BJ (cell line): ENCODE data around the gene MFSD2A. TPM values are rescaled to one million over a fixed set of nuclear protein-coding genes. Genes with fewer than 3 reads are reported as not detected.

Experiments
- CTCF ChIA-PET: fragments of 350-600 bp; formaldehyde crosslinking; extraction: SDS; loops from one replicate; lab custom pipeline; 2021; ENCODE audit warnings: antibody characterized with exemption, inconsistent platforms; lab: Yijun Ruan, JAX
- POLR2A ChIA-PET: fragments of 300-600 bp; sonication (Branson Sonifier 250); formaldehyde crosslinking; extraction: SDS; loops from one replicate; lab custom pipeline; 2021; ENCODE audit warnings: antibody characterized with exemption; lab: Charles Lee
- DNase-seq: peaks from one replicate; pipeline ENCODE4 v3.0.0-alpha.2; 2011; ENCODE audit warnings: low read depth
- H3K27me3 ChIP-seq: 2 replicates; pipeline ENCODE4 v1.6.0; 2011; ENCODE audit warnings: low read length; ENCODE audit not compliant: control insufficient read depth, insufficient read depth
- H3K36me3 ChIP-seq: 2 replicates; pipeline ENCODE4 v1.5.1; 2011; ENCODE audit warnings: low read length; ENCODE audit not compliant: control insufficient read depth, insufficient read depth
- H3K4me3 ChIP-seq: 2 replicates; pipeline ENCODE4 v1.5.1; 2011; ENCODE audit warnings: low read depth, mild to moderate bottlenecking, control low read depth, low read length
- polyA plus RNA-seq: library from polyadenylated mRNA; depleted of rRNA; stranded (reverse); fragments of >200 nt; gene quantifications from 2 replicates; pipeline ENCODE4 v1.2.3, GENCODE V29; 2011
- TF ChIP-seq, protein P1 (sequence below): IDR thresholded peaks from 2 replicates; pipeline ENCODE4 v1.5.1; 2011; ENCODE audit warnings: low read depth, mild to moderate bottlenecking, control low read depth, inconsistent platforms, low read length, moderate library complexity; ENCODE audit not compliant: insufficient read depth

MFSD2A gene
- polyA plus RNA-seq, 1 experiment = 2.0 TPM

DNA sequence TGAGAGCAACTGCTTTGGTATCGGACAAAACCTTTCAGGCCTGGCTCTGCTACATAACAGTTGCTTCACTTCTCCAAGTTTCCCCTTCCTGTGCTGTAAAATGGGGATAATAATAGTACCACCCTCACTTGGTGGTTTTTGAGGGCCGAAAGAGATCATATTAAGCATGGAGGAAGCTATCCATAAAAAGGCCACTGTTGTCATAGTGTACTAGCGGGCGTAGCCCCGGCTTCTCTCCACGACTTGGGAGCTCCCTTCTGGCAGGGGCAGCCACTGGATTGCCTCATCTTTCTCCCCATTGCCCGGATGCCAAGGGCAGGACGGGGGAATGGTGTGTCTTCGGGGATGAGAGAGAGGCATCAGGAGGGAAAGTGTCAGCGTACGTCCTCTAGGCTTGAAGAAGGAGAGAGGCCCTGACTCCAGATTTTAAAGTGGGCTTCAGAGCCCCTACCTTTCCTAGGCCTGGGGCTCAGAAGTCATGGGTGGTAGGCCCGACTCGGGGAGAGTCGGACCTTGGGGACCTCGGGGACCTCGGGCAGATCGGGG, 548 bp upstream of the MFSD2A start:
- CTCF ChIA-PET = interaction anchor here (2.0 to 9.2 kb wide), 2 partner anchors 19 to 35 kb away, joined by 7 to 47 read pairs; no protein-coding TSS in a partner anchor
- POLR2A ChIA-PET = no interaction called here
- Histone ChIP-seq H3K4me3 (peak overlapping the region; percentile 24), H3K36me3 (no peaks in the 10 kb centered on the region), H3K27me3 (no peaks in the 10 kb centered on the region)
- no peak for DNase-seq
- TF ChIP-seq, protein P1, sequence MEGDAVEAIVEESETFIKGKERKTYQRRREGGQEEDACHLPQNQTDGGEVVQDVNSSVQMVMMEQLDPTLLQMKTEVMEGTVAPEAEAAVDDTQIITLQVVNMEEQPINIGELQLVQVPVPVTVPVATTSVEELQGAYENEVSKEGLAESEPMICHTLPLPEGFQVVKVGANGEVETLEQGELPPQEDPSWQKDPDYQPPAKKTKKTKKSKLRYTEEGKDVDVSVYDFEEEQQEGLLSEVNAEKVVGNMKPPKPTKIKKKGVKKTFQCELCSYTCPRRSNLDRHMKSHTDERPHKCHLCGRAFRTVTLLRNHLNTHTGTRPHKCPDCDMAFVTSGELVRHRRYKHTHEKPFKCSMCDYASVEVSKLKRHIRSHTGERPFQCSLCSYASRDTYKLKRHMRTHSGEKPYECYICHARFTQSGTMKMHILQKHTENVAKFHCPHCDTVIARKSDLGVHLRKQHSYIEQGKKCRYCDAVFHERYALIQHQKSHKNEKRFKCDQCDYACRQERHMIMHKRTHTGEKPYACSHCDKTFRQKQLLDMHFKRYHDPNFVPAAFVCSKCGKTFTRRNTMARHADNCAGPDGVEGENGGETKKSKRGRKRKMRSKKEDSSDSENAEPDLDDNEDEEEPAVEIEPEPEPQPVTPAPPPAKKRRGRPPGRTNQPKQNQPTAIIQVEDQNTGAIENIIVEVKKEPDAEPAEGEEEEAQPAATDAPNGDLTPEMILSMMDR = no peak

DNA sequence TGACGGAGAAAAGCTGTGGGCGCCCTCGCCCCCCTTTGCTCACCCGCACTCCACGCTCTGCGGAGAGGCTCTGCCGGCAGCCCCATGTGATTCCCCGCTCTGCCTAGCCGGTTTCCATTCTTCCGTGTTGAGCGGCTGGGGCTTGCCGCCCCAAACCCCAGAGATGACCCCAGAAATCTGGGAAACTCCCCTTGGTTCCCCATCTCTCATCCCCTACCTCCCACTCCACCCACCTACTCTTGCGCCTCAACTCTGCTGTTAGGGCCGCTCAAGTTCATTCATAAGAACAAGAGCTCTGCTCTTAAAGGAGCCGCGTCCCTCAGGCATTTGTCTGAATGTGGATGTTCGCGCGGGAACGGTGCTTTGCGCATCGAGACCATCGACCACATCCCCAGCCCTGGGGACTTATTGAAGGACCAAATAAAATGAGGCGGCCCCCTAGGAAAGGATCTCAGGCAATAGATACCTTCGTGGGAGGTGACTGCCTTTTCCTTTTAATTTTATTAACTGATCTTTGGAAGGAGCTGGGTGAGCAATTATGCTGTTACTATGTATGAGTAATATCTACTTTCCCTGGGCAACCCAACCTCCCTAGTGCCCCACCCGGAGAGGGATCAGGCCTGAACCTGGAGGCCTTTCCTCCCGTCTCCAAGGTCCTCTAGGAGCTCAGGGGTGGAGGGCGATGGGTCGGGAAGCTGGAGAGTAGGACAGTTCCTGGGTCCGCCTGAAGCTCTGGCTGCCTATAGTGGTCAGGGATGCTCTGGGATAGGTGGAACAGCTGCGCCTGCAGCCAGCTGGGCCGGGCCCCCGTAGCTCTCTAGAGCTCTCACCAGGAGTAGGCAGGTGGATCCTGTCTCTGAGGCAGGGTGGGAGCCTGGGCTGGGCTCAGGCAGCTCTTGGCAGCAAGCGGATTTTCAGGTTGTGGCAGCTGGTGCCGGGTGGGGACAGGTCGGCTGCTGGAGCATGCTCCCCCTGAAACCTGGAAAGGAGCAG, 898 bp downstream of the MFSD2A start:
- TF ChIP-seq, protein P1 = no peak
- POLR2A ChIA-PET = interaction anchor here (0.6 to 0.8 kb wide), 2 partner anchors 10 to 74 kb away, joined by 3 to 4 read pairs; no protein-coding TSS in a partner anchor
- Histone ChIP-seq H3K36me3 (no peaks in the 10 kb centered on the region), H3K4me3 (peak overlapping the region; percentile 52), H3K27me3 (no peaks in the 10 kb centered on the region)
- DNase-seq = no peak
- CTCF ChIA-PET = interaction anchor here (1.2 to 9.2 kb wide), 8 partner anchors 11 to 77 kb away, joined by 3 to 47 read pairs (median 6); partner anchors contain the start of gene MYCL

DNA sequence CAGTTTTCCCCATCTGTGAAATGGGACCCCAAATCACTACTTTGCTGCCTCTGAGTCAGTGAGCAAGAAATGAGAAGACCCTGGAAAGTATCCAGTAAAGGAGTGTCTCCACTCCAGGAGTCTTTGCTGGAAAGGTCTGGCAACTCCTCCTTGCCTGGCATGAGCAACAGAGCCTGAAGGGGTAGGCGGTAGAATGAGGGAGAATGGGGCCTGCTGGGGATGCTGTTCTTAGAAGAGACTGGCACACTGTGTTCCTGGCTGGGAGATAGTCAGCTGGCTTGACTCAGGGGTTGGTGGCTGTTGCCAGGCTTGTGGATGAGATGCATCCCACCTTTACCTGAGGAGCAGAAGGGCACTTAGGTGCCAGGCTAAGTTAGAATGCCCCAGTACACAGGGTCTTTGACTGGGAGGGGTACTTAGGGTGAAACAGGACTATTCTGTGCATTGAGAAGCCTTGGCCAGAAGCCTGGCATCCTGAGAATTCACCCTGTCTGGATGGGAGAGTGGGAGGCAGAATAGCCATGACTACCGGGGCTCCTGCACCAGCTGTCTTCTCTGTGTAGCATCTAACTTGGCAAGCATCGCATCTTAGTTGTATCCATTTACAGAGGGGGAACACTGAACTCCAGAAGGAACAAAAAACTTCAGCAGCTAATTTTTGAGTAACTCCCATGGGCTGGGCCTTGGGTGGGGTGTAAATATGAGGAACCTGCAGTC, 2.5 kb downstream of the MFSD2A start:
- no peak overlapping the region for H3K4me3 ChIP-seq
- TF ChIP-seq, protein P1 = no peak
- DNase-seq = no peak
- POLR2A ChIA-PET = no interaction called here
- no peaks in the 10 kb centered on the region for H3K36me3 ChIP-seq
- CTCF ChIA-PET = interaction anchor here (9.2 kb wide), 1 partner anchor 16 kb away, joined by 47 read pairs; no protein-coding TSS in a partner anchor
- H3K27me3 ChIP-seq = no peaks in the 10 kb centered on the region

DNA sequence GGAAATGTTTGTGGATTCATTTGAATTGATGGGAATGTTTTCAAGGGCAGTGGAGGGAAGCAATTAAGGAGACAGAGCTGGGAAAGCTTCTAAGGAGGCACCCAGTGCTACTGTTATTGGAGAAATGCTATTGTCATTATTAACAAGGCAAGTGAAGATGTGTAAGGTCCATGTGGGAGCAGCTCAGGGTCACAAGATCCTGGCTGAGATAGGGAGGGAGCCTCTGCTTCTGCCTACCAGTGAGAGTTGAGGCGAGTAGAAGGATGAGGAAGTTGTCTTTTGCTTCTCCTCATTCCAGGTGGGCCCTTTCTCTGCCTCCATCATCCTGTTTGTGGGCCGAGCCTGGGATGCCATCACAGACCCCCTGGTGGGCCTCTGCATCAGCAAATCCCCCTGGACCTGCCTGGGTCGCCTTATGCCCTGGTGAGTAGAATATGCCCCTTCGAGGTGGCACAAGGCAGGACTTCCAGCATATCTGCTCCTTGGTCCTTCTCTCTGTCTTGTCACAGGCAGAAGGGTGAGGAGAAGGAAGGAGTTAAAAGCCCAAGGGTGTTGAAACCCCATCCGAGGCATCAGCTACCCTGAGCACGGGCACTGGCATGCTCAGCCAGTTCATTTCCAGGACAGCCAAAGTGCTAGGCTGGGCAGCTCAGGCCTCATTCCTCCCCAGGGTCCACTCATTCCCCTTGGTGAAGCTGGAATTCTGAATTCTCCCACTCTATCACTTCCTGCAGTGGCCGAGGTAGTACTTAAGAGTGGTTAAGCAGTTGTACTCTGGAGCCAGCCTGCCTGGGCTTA, 3.7 kb downstream of the MFSD2A start:
- no peak for DNase-seq
- Histone ChIP-seq H3K36me3 (no peaks in the 10 kb centered on the region), H3K4me3 (no peak overlapping the region), H3K27me3 (no peaks in the 10 kb centered on the region)
- CTCF ChIA-PET = interaction anchor here (9.2 kb wide), 1 partner anchor 15 kb away, joined by 47 read pairs; no protein-coding TSS in a partner anchor
- TF ChIP-seq, protein P1 = no peak
- POLR2A ChIA-PET = no interaction called here
